K562 (cell line): Measurements from ENCODE around the gene APLF. TPM values are rescaled to one million over a fixed set of nuclear protein-coding genes. Genes with fewer than 3 reads are reported as not detected.

Experiments
- ATAC-seq: fragments of 200-7000 bp; cut with Tn5 transposase; 3 replicates; pipeline ENCODE4 v1.9.1; 2020; ENCODE audit warnings: moderate library complexity
- BruUV-seq: library from RNA; stranded (reverse); fragments of 400-500 nt; replicated peaks from 2 replicates; lab custom pipeline; 2021; lab: Mats Ljungman, UMichigan
- CTCF ChIA-PET: fragments of 300-600 bp; formaldehyde crosslinking; extraction: SDS; loops from one replicate; lab custom pipeline; 2021; ENCODE audit warnings: low intra/inter-chr PET ratio; lab: Yijun Ruan, JAX
- POLR2A ChIA-PET: fragments of 300-600, 350-650 bp; sonication (Branson Sonifier 250); formaldehyde crosslinking; extraction: SDS; loops from one replicate; lab custom pipeline; 2021; ENCODE audit warnings: antibody characterized with exemption, inconsistent platforms; lab: Yijun Ruan, JAX
- DNase-seq, 4 experiments: peaks; one replicate each; pipeline versions ENCODE4 v3.0.0 to v3.0.0-alpha.2; 2011 to 2018; ENCODE audit warnings: low spot score in 3 of 4, mixed read lengths in 3 of 4; ENCODE audit errors: extremely low read depth in 1 of 4
- FAIRE-seq: peaks from 2 replicates; lab custom pipeline; 2011; peaks lifted over from hg19 to GRCh38; lab: Jason Lieb, UNC
- H2AFZ ChIP-seq: 2 replicates; pipeline ENCODE4 v1.6.0; 2011; ENCODE audit warnings: low read depth, low read length, control low read depth, inconsistent platforms
- H3K27ac ChIP-seq: fragments of 200-600 bp; 3 replicates; pipeline ENCODE4 v1.8.0; 2011; ENCODE audit warnings: low read depth, mild to moderate bottlenecking, control low read depth, inconsistent platforms, low read length, moderate library complexity, mixed read lengths; ENCODE audit errors: extremely low read depth
- H3K27me3 ChIP-seq, 2 experiments: fragments of 300-600 bp in 1 of 2; 2 replicates in 1 of 2; 3 replicates in 1 of 2; pipeline versions ENCODE4 v1.6.0 to v1.8.0; 2011; ENCODE audit warnings: inconsistent platforms in 2 of 2, low read length in 2 of 2, mild to moderate bottlenecking in 1 of 2, mixed read lengths in 1 of 2, moderate library complexity in 1 of 2; ENCODE audit not compliant: control insufficient read depth in 2 of 2, insufficient read depth in 2 of 2
- H3K36me3 ChIP-seq: fragments of 300-600 bp; 3 replicates; pipeline ENCODE4 v1.8.0; 2011; ENCODE audit warnings: mild to moderate bottlenecking, low read length, inconsistent platforms; ENCODE audit not compliant: control insufficient read depth, insufficient read depth
- H3K4me1 ChIP-seq, 2 experiments: fragments of 200-600 bp in 1 of 2; replicated peaks in 1 of 2; 2 replicates in 1 of 2; 3 replicates in 1 of 2; pipeline versions ENCODE4 v1.5.1 to v1.8.0; 2011; ENCODE audit warnings: inconsistent platforms in 2 of 2, low read length in 2 of 2, mild to moderate bottlenecking in 1 of 2, mixed read lengths in 1 of 2, moderate library complexity in 1 of 2; ENCODE audit not compliant: control insufficient read depth in 2 of 2, insufficient read depth in 2 of 2
- H3K4me2 ChIP-seq: 2 replicates; pipeline ENCODE4 v1.6.1; 2011; ENCODE audit warnings: low read length, control low read depth, inconsistent platforms, mixed read lengths; ENCODE audit not compliant: insufficient read depth
- H3K4me3 ChIP-seq: fragments of 200-600 bp; sonication (generic), shearing (Covaris generic); 2 replicates; pipeline ENCODE4 v1.5.1; 2016; ENCODE audit warnings: control low read depth, inconsistent platforms
- H3K79me2 ChIP-seq: fragments of 200-600 bp; 3 replicates; pipeline ENCODE4 v1.8.0; 2011; ENCODE audit warnings: low read length, inconsistent platforms; ENCODE audit not compliant: control insufficient read depth, insufficient read depth
- H3K9ac ChIP-seq, 2 experiments: 2 replicates each; pipeline versions ENCODE4 v1.6.0 to v1.6.1; 2011; ENCODE audit warnings: low read depth in 2 of 2, low read length in 2 of 2, control low read depth in 1 of 2, inconsistent platforms in 1 of 2, mild to moderate bottlenecking in 1 of 2, mixed read lengths in 1 of 2; ENCODE audit not compliant: insufficient read depth in 1 of 2
- H3K9me1 ChIP-seq: one replicate; pipeline ENCODE4 v1.6.0; 2011; ENCODE audit warnings: inconsistent platforms, mild to moderate bottlenecking, low read length, moderate library complexity; ENCODE audit not compliant: control insufficient read depth, insufficient read depth
- H3K9me3 ChIP-seq: replicated peaks from 2 replicates; pipeline ENCODE4 v1.5.1; 2011; ENCODE audit warnings: low read depth, low read length, inconsistent platforms; ENCODE audit not compliant: control insufficient read depth, insufficient read depth
- H4K20me1 ChIP-seq: replicated peaks from 2 replicates; pipeline ENCODE4 v1.6.1; 2011; ENCODE audit warnings: low read length, inconsistent platforms, mixed read lengths; ENCODE audit not compliant: control insufficient read depth, insufficient read depth
- CREM ChIP-seq: IDR thresholded peaks from 2 replicates; pipeline ENCODE4 v1.6.1; 2014; ENCODE audit warnings: antibody characterized with exemption, low read depth
- PHB2 ChIP-seq: fragments of 450-650 bp; IDR thresholded peaks from 2 replicates; pipeline ENCODE4 v1.6.1; 2017; ENCODE audit warnings: low read depth
- TCF7 ChIP-seq: sonication (generic); IDR thresholded peaks from 2 replicates; pipeline ENCODE4 v1.6.1; 2016; ENCODE audit warnings: antibody characterized with exemption, borderline replicate concordance
- ZNF551 ChIP-seq: fragments of 250-450 bp; sonication (Bioruptor Pico); IDR thresholded peaks from 2 replicates; pipeline ENCODE4 v1.5.0; 2021; ENCODE audit warnings: mild to moderate bottlenecking, moderate library complexity
- in situ Hi-C: fragments of 300-500 bp; cut with MboI; formaldehyde crosslinking; loops from 4 replicates; pipeline ENCODE4 v1.15.0; 2018; ENCODE audit warnings: inconsistent platforms, mixed read lengths
- intact Hi-C: fragments of 100-400 bp; cut with micrococcal nuclease; formaldehyde crosslinking; loops from 2 replicates; pipeline ENCODE4 v1.14.2; 2022
- polyA plus RNA-seq, 8 experiments: library from polyadenylated mRNA; depleted of rRNA in 4 of 8; stranded (reverse) in 5 of 8; unstranded in 3 of 8; fragments of >200 nt; fragmentation: Nextera tagmentation in 2 of 8; fragmentation: Illumina TruSeq in 1 of 8; extraction: Ambion mirVana in 2 of 8; extraction: Trizol in 1 of 8; gene quantifications; 2 replicates each; pipeline versions ENCODE4 v1.2.1 to v1.2.3, GENCODE V29; 2011 to 2014; ENCODE audit warnings: inconsistent platforms in 1 of 8, missing spikeins in 1 of 8
- total RNA-seq, 7 experiments: library from RNA; depleted of rRNA in 6 of 7; stranded (reverse); fragments of >200 nt in 6 of 7; fragmentation: Illumina TruSeq in 2 of 7; extraction: Trizol in 2 of 7; gene quantifications; 2 replicates each; pipeline versions ENCODE4 v1.2.1 to v1.2.3, GENCODE V29; 2011 to 2021; ENCODE audit warnings: low replicate concordance in 1 of 7
- TF ChIP-seq, protein P1 (sequence below): fragments of 450-650 bp; formaldehyde crosslinking; conservative IDR thresholded peaks from 2 replicates; pipeline ENCODE4 v1.4.0; 2022; ENCODE audit warnings: mild to moderate bottlenecking, missing genetic modification characterization

APLF gene
- total and polyA plus RNA-seq, 9 of the 15 experiments (the other 6 are each of a cell fraction or from before 2014, with no cell fraction given), result 0.07 to 1.1 (median 0.71) TPM

DNA sequence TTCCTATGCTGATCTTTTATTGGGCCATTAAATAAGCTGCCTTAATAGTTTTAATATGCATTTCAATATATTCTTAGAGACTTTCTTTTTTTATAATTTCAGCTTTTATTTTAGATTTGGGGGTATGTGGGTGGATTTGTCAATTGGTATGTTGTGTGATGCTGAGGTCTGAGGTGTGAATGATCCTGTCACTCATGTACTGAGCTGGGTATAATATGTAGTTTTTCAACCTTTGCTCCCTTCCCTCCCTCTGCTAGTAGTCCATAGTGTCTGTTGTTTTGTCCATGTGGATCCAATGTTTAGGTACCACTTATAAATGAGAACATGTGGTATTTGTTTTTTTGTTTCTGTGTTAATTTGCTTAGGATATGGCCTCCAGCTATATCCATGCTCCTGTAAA is 140.5 kb downstream of the APLF start:
- H3K27ac ChIP-seq, result no peak overlapping the region
- no peak overlapping the region for H3K9ac ChIP-seq
- H3K9me1 ChIP-seq, result no peaks in the 10 kb centered on the region
- no peak overlapping the region for H3K4me3 ChIP-seq
- BruUV-seq, result no TSS peak
- TF ChIP-seq TCF7 (no peak), ZNF551 (no peak), CREM (no peak), PHB2 (no peak)
- TF ChIP-seq, protein P1, sequence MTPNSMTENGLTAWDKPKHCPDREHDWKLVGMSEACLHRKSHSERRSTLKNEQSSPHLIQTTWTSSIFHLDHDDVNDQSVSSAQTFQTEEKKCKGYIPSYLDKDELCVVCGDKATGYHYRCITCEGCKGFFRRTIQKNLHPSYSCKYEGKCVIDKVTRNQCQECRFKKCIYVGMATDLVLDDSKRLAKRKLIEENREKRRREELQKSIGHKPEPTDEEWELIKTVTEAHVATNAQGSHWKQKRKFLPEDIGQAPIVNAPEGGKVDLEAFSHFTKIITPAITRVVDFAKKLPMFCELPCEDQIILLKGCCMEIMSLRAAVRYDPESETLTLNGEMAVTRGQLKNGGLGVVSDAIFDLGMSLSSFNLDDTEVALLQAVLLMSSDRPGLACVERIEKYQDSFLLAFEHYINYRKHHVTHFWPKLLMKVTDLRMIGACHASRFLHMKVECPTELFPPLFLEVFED (CRISPR knock-in tag), result no peak
- ATAC-seq (no peak), FAIRE-seq (no peak), DNase-seq (no peak)
- H3K79me2 ChIP-seq, result no peaks in the 10 kb centered on the region
- in situ Hi-C loops, result no loop called here
- H4K20me1 ChIP-seq, result no peaks in the 10 kb centered on the region
- no peaks in the 10 kb centered on the region; the same call in 1 of the 2 replicates for H3K9me3 ChIP-seq
- ChIA-PET POLR2A (interaction anchor here (0.7 kb wide), 1 partner anchor 133 kb away, joined by 3 read pairs; no protein-coding TSS in a partner anchor), CTCF (no interaction called here)
- peaks cover 0 to 10% of the 10 kb centered on the region in 2 experiments; a peak in 3 of 5 replicates for H3K4me1 ChIP-seq
- no peaks in the 10 kb centered on the region for H3K36me3 ChIP-seq
- intact Hi-C loops, result no loop called here
- H3K27me3 ChIP-seq, result no peaks in the 10 kb centered on the region
- H2AFZ ChIP-seq, result no peak overlapping the region
- H3K4me2 ChIP-seq, result no peak overlapping the region
